HepG2 (cell line): Measurements from ENCODE around the gene HBQ1. TPM values are rescaled to one million over a fixed set of nuclear protein-coding genes. Genes with fewer than 3 reads are reported as not detected.
"Not testable (repeated sequence)": the region's sequence is repeated elsewhere in the genome, so short reads cannot be mapped to it uniquely, and the experiment has no call there.

ENCODE experiments used
- ATAC-seq: fragments of 200-7000 bp; cut with Tn5 transposase; 3 replicates; pipeline ENCODE4 v1.9.1; 2020; ENCODE audit warnings: mild to moderate bottlenecking, moderate library complexity
- BruUV-seq: library from RNA; stranded (reverse); fragments of 400-500 nt; replicated peaks from 2 replicates; lab custom pipeline; 2021; lab: Mats Ljungman, UMichigan
- CTCF ChIA-PET: fragments of 300-600 bp; formaldehyde crosslinking; extraction: SDS; loops from one replicate; lab custom pipeline; 2021; ENCODE audit warnings: low total read pairs, inconsistent platforms, low intra/inter-chr PET ratio; lab: Yijun Ruan, JAX
- POLR2A ChIA-PET: fragments of 350-600 bp; sonication (Branson Sonifier 250); formaldehyde crosslinking; loops from one replicate; lab custom pipeline; 2020; ENCODE audit warnings: antibody characterized with exemption, inconsistent platforms; lab: Yijun Ruan, JAX
- DNase-seq: peaks from one replicate; pipeline ENCODE4 v3.0.0-alpha.2; 2015; ENCODE audit warnings: low spot score
- FAIRE-seq: peaks from 3 replicates; lab custom pipeline; 2011; peaks lifted over from hg19 to GRCh38; lab: Jason Lieb, UNC
- H2AFZ ChIP-seq: one replicate; pipeline ENCODE4 v1.6.1; 2011; ENCODE audit warnings: low read length, inconsistent platforms
- H3K27ac ChIP-seq: fragments of 300-600 bp; 3 replicates; pipeline ENCODE4 v1.8.0; 2011; ENCODE audit warnings: mixed run types, mild to moderate bottlenecking, mixed read lengths, low read length, inconsistent platforms; ENCODE audit not compliant: insufficient read depth; ENCODE audit errors: extremely low read length
- H3K27me3 ChIP-seq, 2 experiments: fragments of 200-600 bp in 1 of 2; 2 replicates in 1 of 2; 3 replicates in 1 of 2; pipeline versions ENCODE4 v1.6.0 to v1.8.0; 2011; ENCODE audit warnings: low read length in 2 of 2, mild to moderate bottlenecking in 2 of 2, moderate library complexity in 2 of 2, inconsistent platforms in 1 of 2; ENCODE audit not compliant: insufficient read depth in 2 of 2, control insufficient read depth in 1 of 2
- H3K36me3 ChIP-seq, 2 experiments: fragments of 200-600 bp in 1 of 2; replicated peaks in 1 of 2; 2 replicates in 1 of 2; 3 replicates in 1 of 2; pipeline versions ENCODE4 v1.5.1 to v1.8.0; 2011; ENCODE audit warnings: low read length in 2 of 2, inconsistent platforms in 1 of 2; ENCODE audit not compliant: insufficient read depth in 2 of 2, control insufficient read depth in 1 of 2
- H3K4me1 ChIP-seq: 2 replicates; pipeline ENCODE4 v1.5.1; 2012; ENCODE audit warnings: low read length, inconsistent platforms; ENCODE audit not compliant: insufficient read depth
- H3K4me2 ChIP-seq: 2 replicates; pipeline ENCODE4 v1.6.0; 2011; ENCODE audit warnings: low read depth, low read length, inconsistent platforms
- H3K4me3 ChIP-seq, 3 experiments: fragments of 200-600 bp in 1 of 3; sonication (generic), shearing (Covaris generic) in 1 of 3; replicated peaks in 1 of 3; 2 replicates each; pipeline ENCODE4 v1.5.1; 2011 to 2016; ENCODE audit warnings: low read length in 3 of 3, inconsistent platforms in 2 of 3, low read depth in 2 of 3, mild to moderate bottlenecking in 2 of 3, control low read depth in 1 of 3, mixed read lengths in 1 of 3; ENCODE audit not compliant: insufficient read depth in 1 of 3
- H3K79me2 ChIP-seq: one replicate; pipeline ENCODE4 v1.6.1; 2011; ENCODE audit warnings: low read length, inconsistent platforms; ENCODE audit not compliant: insufficient read depth
- H3K9ac ChIP-seq: 2 replicates; pipeline ENCODE4 v1.6.0; 2011; ENCODE audit warnings: mild to moderate bottlenecking, low read depth, low read length, inconsistent platforms; ENCODE audit not compliant: insufficient read depth
- H3K9me3 ChIP-seq: 2 replicates; pipeline ENCODE4 v1.5.1; 2012; ENCODE audit warnings: mild to moderate bottlenecking, low read length
- H4K20me1 ChIP-seq: 2 replicates; pipeline ENCODE4 v1.6.0; 2011; ENCODE audit warnings: inconsistent platforms, mild to moderate bottlenecking, low read length, moderate library complexity; ENCODE audit not compliant: insufficient read depth
- CC2D1A ChIP-seq: sonication (generic); formaldehyde crosslinking; IDR thresholded peaks from 2 replicates; pipeline ENCODE4 v1.8.1; 2023; ENCODE audit warnings: mild to moderate bottlenecking, missing genetic modification reagents
- DNMT3B ChIP-seq: conservative IDR thresholded peaks from 2 replicates; pipeline ENCODE4 v1.6.1; 2016; ENCODE audit warnings: missing biosample characterization, control low read depth
- ESRRA ChIP-seq: sonication (generic); formaldehyde crosslinking; IDR thresholded peaks from 2 replicates; pipeline ENCODE4 v1.5.1; 2020; ENCODE audit warnings: mild to moderate bottlenecking, low read depth, missing genetic modification reagents
- HNRNPL ChIP-seq: fragments of 200-400 bp; formaldehyde crosslinking; IDR thresholded peaks from 2 replicates; pipeline ENCODE4 v1.6.1; 2017; ENCODE audit warnings: mild to moderate bottlenecking, low read depth, low read length
- PLRG1 ChIP-seq: fragments of 450-650 bp; conservative IDR thresholded peaks from 2 replicates; pipeline ENCODE4 v1.6.1; 2016
- RXRA ChIP-seq: sonication (generic); formaldehyde crosslinking; IDR thresholded peaks from 2 replicates; pipeline ENCODE4 v1.5.1; 2020; ENCODE audit warnings: missing genetic modification reagents
- STAG1 ChIP-seq: sonication (generic); formaldehyde crosslinking; IDR thresholded peaks from 2 replicates; pipeline ENCODE4 v1.4.0; 2020; ENCODE audit warnings: missing genetic modification reagents
- ZBTB38 ChIP-seq: sonication (generic); formaldehyde crosslinking; IDR thresholded peaks from 2 replicates; pipeline ENCODE4 v1.5.1; 2020; ENCODE audit warnings: mild to moderate bottlenecking, missing genetic modification reagents
- ZNF230 ChIP-seq: sonication (generic); formaldehyde crosslinking; IDR thresholded peaks from 2 replicates; pipeline ENCODE4 v1.4.0; 2020; ENCODE audit warnings: mild to moderate bottlenecking, missing genetic modification reagents
- ZNF431 ChIP-seq: sonication (generic); formaldehyde crosslinking; IDR thresholded peaks from 2 replicates; pipeline ENCODE4 v1.9.0; 2022; ENCODE audit warnings: missing genetic modification reagents, low read depth, mild to moderate bottlenecking, borderline replicate concordance
- ZNF576 ChIP-seq: sonication (generic); formaldehyde crosslinking; IDR thresholded peaks from 2 replicates; pipeline ENCODE4 v1.4.0; 2020; ENCODE audit warnings: mild to moderate bottlenecking, missing genetic modification reagents
- ZNF577 ChIP-seq: sonication (generic); formaldehyde crosslinking; IDR thresholded peaks from 2 replicates; pipeline ENCODE4 v1.4.0; 2020; ENCODE audit warnings: mild to moderate bottlenecking, low read depth, missing genetic modification reagents, borderline replicate concordance
- WGBS: methylation state at CpG from one replicate; pipeline ENCODE4 v1.1.6; 2017; ENCODE audit warnings: low lambda C conversion rate; 5-methylcytosine and 5-hydroxymethylcytosine counted together
- in situ Hi-C: cut with HindIII; loops from 2 replicates; pipeline ENCODE4 v1.10.0; 2017; ENCODE audit warnings: low pct_unique_long_range_greater_than_20kb; ENCODE audit not compliant: extremely low pct_ligation_motif_present
- intact Hi-C: fragments of 100-400 bp; cut with micrococcal nuclease; formaldehyde crosslinking; loops from one replicate; pipeline ENCODE4 v1.10.0; 2022; ENCODE audit not compliant: unreplicated experiment
- polyA plus RNA-seq, 8 experiments: library from polyadenylated mRNA; depleted of rRNA in 3 of 8; stranded (reverse) in 7 of 8; unstranded in 1 of 8; fragments of >200 nt; fragmentation: Illumina TruSeq in 4 of 8; extraction: Trizol in 4 of 8; gene quantifications; 2 replicates each; pipeline versions ENCODE4 v1.2.1 to v1.2.3, GENCODE V29; 2011 to 2016; ENCODE audit warnings: low read depth in 4 of 8, missing spikeins in 1 of 8, mixed read lengths in 1 of 8; ENCODE audit not compliant: insufficient read depth in 1 of 8
- total RNA-seq, 5 experiments: library from RNA; depleted of rRNA; stranded (reverse); fragments of >200 nt; fragmentation: Illumina TruSeq; extraction: Trizol; gene quantifications; 2 replicates each; pipeline ENCODE4 v1.2.3, GENCODE V29; 2016; ENCODE audit warnings: low read depth in 1 of 5
- TF ChIP-seq, protein P1 (sequence below): sonication (generic); formaldehyde crosslinking; IDR thresholded peaks from 2 replicates; pipeline ENCODE4 v1.4.0; 2020; ENCODE audit warnings: mild to moderate bottlenecking, missing genetic modification reagents, borderline replicate concordance

Gene HBQ1
- total and polyA plus RNA-seq, 2 of the 13 experiments (the other 11 are each of a cell fraction or from before 2014, with no cell fraction given): 4.9 to 7.4 TPM

DNA sequence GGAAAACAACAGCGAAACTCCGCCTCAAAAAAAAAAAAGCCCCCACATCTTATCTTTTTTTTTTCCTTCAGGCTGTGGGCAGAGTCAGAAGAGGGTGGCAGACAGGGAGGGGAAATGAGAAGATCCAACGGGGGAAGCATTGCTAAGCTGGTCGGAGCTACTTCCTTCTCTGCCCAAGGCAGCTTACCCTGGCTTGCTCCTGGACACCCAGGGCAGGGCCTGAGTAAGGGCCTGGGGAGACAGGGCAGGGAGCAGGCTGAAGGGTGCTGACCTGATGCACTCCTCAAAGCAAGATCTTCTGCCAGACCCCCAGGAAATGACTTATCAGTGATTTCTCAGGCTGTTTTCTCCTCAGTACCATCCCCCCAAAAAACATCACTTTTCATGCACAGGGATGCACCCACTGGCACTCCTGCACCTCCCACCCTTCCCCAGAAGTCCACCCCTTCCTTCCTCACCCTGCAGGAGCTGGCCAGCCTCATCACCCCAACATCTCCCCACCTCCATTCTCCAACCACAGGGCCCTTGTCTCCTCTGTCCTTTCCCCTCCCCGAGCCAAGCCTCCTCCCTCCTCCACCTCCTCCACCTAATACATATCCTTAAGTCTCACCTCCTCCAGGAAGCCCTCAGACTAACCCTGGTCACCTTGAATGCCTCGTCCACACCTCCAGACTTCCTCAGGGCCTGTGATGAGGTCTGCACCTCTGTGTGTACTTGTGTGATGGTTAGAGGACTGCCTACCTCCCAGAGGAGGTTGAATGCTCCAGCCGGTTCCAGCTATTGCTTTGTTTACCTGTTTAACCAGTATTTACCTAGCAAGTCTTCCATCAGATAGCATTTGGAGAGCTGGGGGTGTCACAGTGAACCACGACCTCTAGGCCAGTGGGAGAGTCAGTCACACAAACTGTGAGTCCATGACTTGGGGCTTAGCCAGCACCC lies 5.0 kb upstream of the HBQ1 start:
- Histone ChIP-seq H3K4me1 (peaks cover 15% of the 10 kb centered on the region), H3K79me2 (no peaks in the 10 kb centered on the region), H2AFZ (no peak overlapping the region), H3K36me3 (no peaks in the 10 kb centered on the region), H3K27ac (no peak overlapping the region), H3K9me3 (no peaks in the 10 kb centered on the region), H3K27me3 (peaks cover 0 to 21% of the 10 kb centered on the region in 2 experiments; a peak in 4 of 5 replicates), H4K20me1 (0 out of 2 replicates have a peak, but pooled peaks cover 6% of the 10 kb centered on the region), H3K9ac (no peak overlapping the region), H3K4me2 (no peak overlapping the region), H3K4me3 (no peak overlapping the region)
- FAIRE-seq (no peak), ATAC-seq (no peak), DNase-seq (no peak)
- ChIA-PET POLR2A (no interaction called here), CTCF (no interaction called here)
- no peak for TF ChIP-seq ZNF431 (CRISPR knock-in tag)
- TF ChIP-seq HNRNPL: no peak
- no peak for TF ChIP-seq CC2D1A (CRISPR knock-in tag)
- no peak for TF ChIP-seq STAG1 (CRISPR knock-in tag)
- no peak for TF ChIP-seq PLRG1
- TF ChIP-seq ZNF230: no peak
- no peak for TF ChIP-seq ZNF577 (CRISPR knock-in tag)
- TF ChIP-seq DNMT3B (CRISPR knock-in tag): no peak
- TF ChIP-seq ESRRA (CRISPR knock-in tag): no peak
- TF ChIP-seq RXRA (CRISPR knock-in tag): no peak
- TF ChIP-seq ZBTB38 (CRISPR knock-in tag): no peak
- no peak for TF ChIP-seq ZNF576 (CRISPR knock-in tag)
- TF ChIP-seq, protein P1, sequence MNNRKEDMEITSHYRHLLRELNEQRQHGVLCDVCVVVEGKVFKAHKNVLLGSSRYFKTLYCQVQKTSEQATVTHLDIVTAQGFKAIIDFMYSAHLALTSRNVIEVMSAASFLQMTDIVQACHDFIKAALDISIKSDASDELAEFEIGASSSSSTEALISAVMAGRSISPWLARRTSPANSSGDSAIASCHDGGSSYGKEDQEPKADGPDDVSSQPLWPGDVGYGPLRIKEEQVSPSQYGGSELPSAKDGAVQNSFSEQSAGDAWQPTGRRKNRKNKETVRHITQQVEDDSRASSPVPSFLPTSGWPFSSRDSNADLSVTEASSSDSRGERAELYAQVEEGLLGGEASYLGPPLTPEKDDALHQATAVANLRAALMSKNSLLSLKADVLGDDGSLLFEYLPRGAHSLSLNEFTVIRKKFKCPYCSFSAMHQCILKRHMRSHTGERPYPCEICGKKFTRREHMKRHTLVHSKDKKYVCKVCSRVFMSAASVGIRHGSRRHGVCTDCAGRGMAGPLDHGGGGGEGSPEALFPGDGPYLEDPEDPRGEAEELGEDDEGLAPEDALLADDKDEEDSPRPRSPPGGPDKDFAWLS: no peak
- in situ Hi-C loops: no loop called here
- 33% methylated on average over 7 of the region's 8 CpGs for WGBS
- intact Hi-C loops: no loop called here
- no TSS peak for BruUV-seq

GRCh38 chr16:176006-176405 lies 4.3 kb upstream of the HBQ1 start:
- intact Hi-C loops, FAIRE-seq, POLR2A ChIA-PET, H2AFZ ChIP-seq, in situ Hi-C loops, CTCF ChIA-PET, ATAC-seq, H3K4me2 ChIP-seq, H3K9me3 ChIP-seq, H3K36me3 ChIP-seq, DNase-seq, H3K79me2 ChIP-seq, H3K9ac ChIP-seq, H3K27ac ChIP-seq, BruUV-seq, H3K4me3 ChIP-seq, H4K20me1 ChIP-seq: not testable (repeated sequence)
- Histone ChIP-seq H3K27me3 (peaks cover 0 to 18% of the 10 kb centered on the region in 2 experiments; a peak in 4 of 5 replicates), H3K4me1 (peaks cover 21% of the 10 kb centered on the region)
- no CpG with 5 or more reads among the region's 39 CpGs for WGBS
